ENCODE measurements around the gene PPP6R2.

The PPP6R2 gene

GRCh38 chr22:50461536-50461935 lies 118.4 kb downstream of the PPP6R2 start:
- TF ChIP-seq CTCF (IDR thresholded peaks at IDR 0.05; ENCODE audit: extremely low read depth, missing control alignments): no peak
- DNase-seq (ENCODE audit: low spot score): no peak

GRCh38 chr22:50461979-50462540 lies 118.9 kb downstream of the PPP6R2 start:
- no peak for TF ChIP-seq CTCF (IDR thresholded peaks at IDR 0.05; ENCODE audit: extremely low read depth, missing control alignments)
- DNase-seq (ENCODE audit: low spot score): no peak

- DNase-seq (ENCODE audit: low spot score): no peak
- no peak for TF ChIP-seq CTCF (IDR thresholded peaks at IDR 0.05; ENCODE audit: extremely low read depth, missing control alignments)
Observed at GRCh38 chr22:50463188-50463900, 120.2 kb downstream of the PPP6R2 start.

GRCh38 chr22:50464451-50464850 lies 121.3 kb downstream of the PPP6R2 start:
- no peak for TF ChIP-seq CTCF (IDR thresholded peaks at IDR 0.05; ENCODE audit: extremely low read depth, missing control alignments)
- DNase-seq (ENCODE audit: low spot score): no peak

- no peak for TF ChIP-seq CTCF (IDR thresholded peaks at IDR 0.05; ENCODE audit: extremely low read depth, missing control alignments)
- DNase-seq (ENCODE audit: low spot score): no peak
Observed at GRCh38 chr22:50465066-50465930, 122.2 kb downstream of the PPP6R2 start.

- no peak for TF ChIP-seq CTCF (IDR thresholded peaks at IDR 0.05; ENCODE audit: extremely low read depth, missing control alignments)
- DNase-seq (ENCODE audit: low spot score): no peak
Observed at GRCh38 chr22:50467341-50467740, 124.2 kb downstream of the PPP6R2 start.
